HCT116 (cell line): ENCODE data around the gene ZNF592.

Experiments
- CTCF ChIP-seq, 3 experiments: fragments of 200-600 bp in 1 of 3; sonication (generic) in 1 of 3; IDR thresholded peaks in 2 of 3; conservative IDR thresholded peaks in 1 of 3; 2 replicates each; pipeline ENCODE4 v1.5.1; 2012 to 2017; ENCODE audit warnings: low read depth in 2 of 3, low read length in 2 of 3, antibody characterized with exemption in 1 of 3, borderline replicate concordance in 1 of 3, control low read depth in 1 of 3, mild to moderate bottlenecking in 1 of 3, mixed read lengths in 1 of 3, mixed run types in 1 of 3, moderate library complexity in 1 of 3; ENCODE audit not compliant: insufficient read depth in 1 of 3
- EZH2 ChIP-seq: fragments of 200-600 bp; sonication (generic); IDR thresholded peaks from 2 replicates; pipeline ENCODE4 v1.6.1; 2017; ENCODE audit warnings: antibody characterized with exemption, mixed run types
- POLR2AphosphoS5 ChIP-seq: IDR thresholded peaks from 2 replicates; pipeline ENCODE4 v1.6.1; 2011; ENCODE audit warnings: mild to moderate bottlenecking, low read depth, low read length, moderate library complexity
- REST ChIP-seq: IDR thresholded peaks from 2 replicates; pipeline ENCODE4 v1.6.1; 2012; ENCODE audit warnings: low read depth
- TCF7L2 ChIP-seq: IDR thresholded peaks from 2 replicates; pipeline ENCODE4 v1.7.0; 2011; ENCODE audit warnings: borderline replicate concordance, inconsistent platforms; ENCODE audit not compliant: insufficient read depth, insufficient read length; ENCODE audit errors: extremely low read depth
- YY1 ChIP-seq: IDR thresholded peaks from 2 replicates; pipeline ENCODE4 v1.6.1; 2011; ENCODE audit warnings: low read length, low read depth, moderate library complexity, mild to moderate bottlenecking; ENCODE audit not compliant: insufficient replicate concordance; ENCODE audit errors: extremely low read depth

GRCh38 chr15:84793431-84794161 is 45.2 kb downstream of the ZNF592 start:
- no peak for TF ChIP-seq CTCF (IDR thresholded peaks at IDR 0.05 in 2 of 3, conservative IDR thresholded peaks at IDR 0.05 in 1 of 3; ENCODE audit: borderline replicate concordance in 1 of 3, insufficient read depth in 1 of 3, low read depth in 2 of 3, low read length in 2 of 3)
- no peak for TF ChIP-seq EZH2
- no peak for TF ChIP-seq REST
- no peak for TF ChIP-seq TCF7L2
- no peak for TF ChIP-seq POLR2AphosphoS5
- TF ChIP-seq YY1 = no peak
